Kidney tubule cell (primary cell): ENCODE data around the gene TMEM204.

Source experiments
- DNase-seq: peaks from one replicate; pipeline ENCODE4 v3.0.0-alpha.2; 2018; ENCODE audit warnings: low spot score

The TMEM204 gene

GRCh38 chr16:1499756-1500464, 33.6 kb upstream of the TMEM204 start:
- DNase-seq: no peak

DNA sequence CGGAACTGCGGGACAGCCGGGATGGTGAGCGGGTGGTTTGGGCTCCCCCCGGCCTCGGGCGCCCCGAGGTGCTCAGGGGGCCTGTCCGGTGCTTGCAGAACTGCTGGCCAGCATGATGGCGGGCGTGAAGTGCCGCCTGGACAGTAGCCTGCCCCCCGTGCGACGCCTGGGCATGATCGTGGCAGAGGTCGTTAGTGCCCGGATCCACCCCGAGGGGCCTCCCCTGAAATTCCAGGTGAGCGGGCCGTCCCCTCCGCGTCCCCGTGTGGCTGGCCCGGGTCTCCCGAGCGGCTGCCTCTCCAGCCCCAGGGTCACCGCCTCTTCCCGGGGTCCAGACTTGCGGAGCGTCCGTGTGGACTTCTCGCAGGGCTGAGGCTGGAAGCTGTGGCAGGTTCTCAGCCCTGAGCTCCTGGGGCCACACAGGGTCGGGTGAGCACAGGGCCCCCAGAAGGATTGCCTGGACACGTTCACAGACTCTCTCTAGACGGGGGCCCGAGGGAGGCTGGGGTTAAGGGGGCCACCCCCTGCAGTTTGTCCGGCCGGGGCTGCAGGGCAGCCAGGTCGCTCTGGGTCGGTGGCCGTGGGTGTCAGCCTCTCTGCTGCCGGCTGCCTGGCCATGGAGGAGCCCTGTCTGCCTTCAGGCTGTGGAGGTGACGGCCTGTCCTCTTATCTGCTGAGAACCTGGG, 32.9 kb upstream of the TMEM204 start:
- DNase-seq: no peak

DNA sequence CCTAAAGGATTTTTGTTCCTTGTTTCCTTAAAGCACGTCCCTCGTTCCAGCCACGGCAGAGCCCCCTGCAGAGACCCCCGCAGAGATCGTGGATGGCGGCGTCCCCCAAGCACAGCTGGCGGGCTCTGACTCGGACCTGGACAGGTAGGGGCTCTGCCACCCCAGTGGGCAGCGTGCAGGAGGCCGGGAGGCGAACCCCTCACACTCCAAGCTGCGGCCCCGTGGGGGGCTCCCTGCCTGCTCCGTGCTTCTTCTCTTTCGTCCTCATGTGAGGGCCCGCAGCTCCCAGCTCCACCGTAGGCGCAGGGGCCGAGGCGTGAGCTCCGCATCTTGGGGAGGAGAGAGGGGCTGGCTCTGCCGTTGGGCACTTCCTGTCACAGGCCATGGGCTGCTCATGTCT, 31.8 kb upstream of the TMEM204 start:
- DNase-seq: no peak

DNA sequence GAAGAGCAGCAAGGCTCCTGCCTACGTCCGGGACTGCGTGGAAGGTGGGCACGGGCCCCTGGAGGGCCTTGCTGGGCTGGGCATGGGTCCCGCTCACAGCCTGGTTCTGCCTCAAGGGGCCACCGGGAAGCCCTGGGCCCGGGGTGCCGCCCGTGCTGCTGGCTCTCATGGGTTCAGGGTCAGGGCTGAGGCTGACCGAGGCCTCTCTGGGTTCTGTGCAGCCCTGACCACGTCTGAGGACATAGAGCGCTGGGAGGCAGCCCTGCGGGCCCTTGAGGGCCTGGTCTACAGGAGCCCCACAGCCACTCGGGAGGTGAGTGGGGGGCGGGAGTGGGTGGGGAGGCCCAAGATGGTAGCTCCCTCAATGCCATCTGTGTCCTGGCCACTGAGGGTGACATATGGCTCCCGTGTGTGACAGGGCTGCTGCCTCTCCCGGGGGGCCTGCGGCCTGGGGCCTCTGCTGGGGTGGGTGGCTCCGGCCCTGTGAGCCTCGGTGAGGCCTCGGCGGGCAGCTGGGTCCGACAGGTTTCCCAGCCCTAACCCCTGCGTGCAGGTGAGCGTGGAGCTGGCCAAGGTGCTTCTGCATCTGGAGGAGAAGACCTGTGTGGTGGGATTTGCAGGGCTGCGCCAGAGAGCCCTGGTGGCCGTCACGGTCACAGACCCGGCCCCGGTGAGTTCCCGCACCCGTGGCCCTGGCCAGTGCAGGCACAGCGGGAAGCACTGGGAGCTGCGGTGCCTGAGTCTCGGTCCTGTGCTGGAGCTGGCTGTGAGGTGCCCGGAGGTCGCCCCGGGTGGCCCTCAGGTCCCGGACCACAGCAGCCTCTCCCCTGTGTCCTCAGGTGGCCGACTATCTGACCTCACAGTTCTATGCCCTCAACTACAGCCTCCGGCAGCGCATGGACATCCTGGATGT, 31.1 kb upstream of the TMEM204 start:
- DNase-seq: no peak

GRCh38 chr16:1503110-1503955, 30.1 kb upstream of the TMEM204 start:
- DNase-seq: no peak

GRCh38 chr16:1505073-1505844, 28.2 kb upstream of the TMEM204 start:
- no peak for DNase-seq

DNA sequence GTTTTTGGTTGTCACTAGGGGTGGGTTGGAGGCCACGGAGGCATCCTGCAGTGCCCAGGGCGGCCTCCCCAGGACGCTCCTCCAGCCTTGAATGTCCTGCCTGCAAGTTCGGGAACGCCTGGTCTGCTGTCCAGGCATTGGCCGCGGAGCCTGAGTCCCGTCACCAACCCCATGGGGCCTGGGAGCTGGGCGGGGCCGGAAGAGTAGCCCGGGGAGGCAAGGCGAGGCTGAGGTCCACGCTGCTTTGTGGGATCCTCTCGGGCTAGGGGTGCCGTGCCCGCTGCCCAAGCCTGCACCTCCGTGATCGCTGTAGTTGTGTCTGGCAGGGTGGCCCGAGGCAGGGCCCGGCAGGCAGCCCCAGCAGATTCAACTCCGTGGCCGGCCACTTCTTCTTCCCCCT, 27.6 kb upstream of the TMEM204 start:
- no peak for DNase-seq

DNA sequence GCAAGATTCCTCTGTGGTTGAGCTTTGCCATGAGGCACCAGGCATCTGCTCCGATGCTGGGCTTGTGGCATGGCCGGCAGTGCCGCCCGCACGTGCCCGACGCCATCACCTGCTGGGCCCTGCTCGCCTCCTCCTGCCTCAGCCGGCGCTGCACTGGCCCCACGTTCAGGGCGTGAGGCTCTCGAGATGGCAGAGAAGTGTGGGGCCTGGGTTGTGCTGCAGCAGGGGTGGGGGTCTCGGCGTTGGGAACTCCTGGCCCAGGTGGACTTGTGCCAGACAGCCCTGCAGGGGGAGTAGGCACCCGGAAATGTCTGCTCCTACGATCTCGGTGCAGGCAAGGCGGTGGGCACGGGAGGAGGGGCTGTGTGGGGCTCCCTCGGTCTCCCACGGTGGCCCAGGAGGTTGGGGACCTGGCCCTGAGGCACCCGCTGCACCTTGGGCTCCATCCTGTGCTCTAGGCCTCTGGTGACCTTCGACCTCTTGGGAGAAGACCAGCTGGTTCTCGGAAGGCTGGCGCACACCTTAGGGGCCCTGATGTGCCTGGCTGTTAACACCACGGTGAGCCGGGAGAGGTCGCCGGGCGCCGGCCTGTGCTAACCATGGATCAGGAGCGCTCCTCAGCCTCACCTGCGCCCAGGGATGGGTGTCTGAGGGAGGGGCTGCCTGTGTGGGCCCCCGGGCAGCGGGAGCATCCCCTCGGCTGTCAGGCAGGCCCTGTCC, 26.8 kb upstream of the TMEM204 start:
- no peak for DNase-seq

- no peak for DNase-seq
These were observed 24.8 kb upstream of the TMEM204 start for GRCh38 chr16:1508494-1509187.

DNA sequence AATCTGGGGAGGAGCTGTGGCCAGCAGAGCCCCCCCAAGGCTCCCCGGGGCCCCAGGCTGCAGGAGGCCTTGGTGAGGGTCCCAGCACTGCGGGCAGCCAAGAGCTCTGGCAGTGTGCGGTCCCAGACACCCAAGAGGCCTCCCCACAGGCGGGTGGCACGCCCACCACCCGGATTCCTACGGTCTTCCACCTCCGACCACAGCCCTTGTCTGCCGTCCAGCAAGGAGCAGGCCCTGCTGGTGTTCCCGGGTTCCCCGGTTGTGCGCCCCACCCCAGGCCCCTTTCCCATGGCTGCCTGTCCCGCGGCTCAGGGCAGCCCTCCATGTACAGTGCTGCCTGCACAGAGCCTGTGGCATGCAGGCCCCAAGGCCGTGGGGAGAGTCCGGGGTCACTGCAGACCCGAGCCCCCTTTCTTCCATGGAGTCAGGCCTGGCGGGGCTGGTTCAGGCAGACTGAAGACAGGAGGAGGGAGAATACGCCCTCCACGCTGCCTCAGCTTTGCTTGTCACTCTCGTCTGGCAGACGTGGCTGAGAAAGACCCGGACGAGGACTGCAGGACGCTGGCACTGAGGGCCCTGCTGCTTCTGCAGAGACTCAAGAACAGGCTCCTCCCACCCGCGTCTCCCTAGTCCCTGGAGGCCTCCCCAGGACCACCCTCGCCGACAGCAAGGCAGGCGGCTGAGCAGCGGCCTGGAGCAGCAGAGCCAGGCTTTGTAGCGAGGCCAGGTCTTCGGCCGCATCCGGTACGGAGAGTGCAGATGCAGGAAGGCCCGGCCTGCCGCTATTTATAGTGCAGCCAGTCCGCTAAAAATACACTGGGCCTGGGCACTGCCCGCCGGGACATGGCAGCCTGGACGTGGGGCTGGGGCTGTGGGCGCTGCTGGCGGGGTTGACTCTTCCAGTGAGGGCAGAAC, 23.9 kb upstream of the TMEM204 start:
- DNase-seq: no peak

GRCh38 chr16:1510272-1510671, 23.2 kb upstream of the TMEM204 start:
- no peak for DNase-seq

GRCh38 chr16:1510941-1511351, 22.5 kb upstream of the TMEM204 start:
- DNase-seq: no peak

DNA sequence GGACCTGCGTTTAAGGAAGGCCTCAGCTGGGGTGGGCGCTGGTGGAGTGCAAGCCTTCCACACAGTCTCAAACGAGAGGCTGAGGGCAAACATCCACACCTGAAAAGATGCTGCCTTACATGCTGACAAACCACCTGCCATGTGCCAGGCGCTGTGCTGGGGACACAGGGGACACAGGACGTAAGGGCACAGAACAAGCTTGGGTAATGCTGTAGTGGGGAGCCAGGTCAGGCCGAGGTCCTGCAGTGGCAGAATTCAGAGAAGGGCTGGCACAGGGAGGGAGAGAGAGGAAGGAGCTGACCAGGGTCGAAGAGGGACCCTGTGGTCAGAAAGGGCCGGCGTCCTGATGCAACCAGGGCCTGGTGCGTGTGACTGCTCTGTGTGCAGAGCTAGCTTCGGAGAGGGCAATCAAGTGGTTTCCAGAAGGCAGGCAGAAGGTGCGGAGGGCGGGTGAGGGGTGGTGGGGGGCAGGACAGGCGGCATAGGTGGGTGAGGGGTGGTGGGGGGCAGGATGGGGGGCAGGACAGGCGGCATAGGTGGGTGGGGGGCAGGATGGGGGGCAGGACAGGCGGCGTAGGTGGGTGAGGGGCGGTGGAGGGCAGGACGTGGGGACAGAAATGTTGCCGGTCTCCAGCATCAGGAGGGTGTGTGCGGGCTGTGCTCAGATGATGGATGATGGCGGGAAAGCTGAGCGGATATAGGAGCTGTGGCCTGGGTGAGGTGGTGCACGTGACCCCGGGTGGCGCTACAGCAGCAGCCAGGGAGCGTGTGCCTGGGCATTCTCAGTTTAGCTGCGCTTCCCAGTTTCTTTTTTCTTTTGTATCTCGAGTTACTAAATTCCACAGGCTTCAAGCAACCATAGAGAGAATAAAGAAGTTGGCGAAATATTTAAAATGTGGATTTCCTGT, 21.6 kb upstream of the TMEM204 start:
- no peak for DNase-seq

DNA sequence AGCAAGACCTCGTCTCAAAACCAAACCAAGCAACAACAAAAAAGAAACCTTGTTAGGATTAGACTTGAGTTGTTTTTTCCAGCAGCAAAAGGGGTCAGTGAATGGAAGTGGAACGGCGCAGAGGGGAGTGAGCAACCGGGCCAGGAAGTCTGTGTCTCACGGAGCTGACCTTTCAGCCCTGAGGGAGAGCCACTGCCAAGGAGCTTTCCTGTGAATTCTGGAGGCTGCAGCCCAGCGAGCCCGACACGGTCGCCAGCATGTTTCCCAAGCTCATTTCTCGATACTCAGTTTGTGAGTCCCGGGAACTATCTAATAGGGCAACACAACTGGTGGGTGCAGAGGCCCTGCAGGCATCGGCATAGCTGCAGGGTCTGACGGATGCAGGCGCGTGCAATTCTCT, 20.7 kb upstream of the TMEM204 start:
- no peak for DNase-seq

- DNase-seq: no peak
These were observed 19.0 kb upstream of the TMEM204 start for GRCh38 chr16:1514507-1514906.

DNA sequence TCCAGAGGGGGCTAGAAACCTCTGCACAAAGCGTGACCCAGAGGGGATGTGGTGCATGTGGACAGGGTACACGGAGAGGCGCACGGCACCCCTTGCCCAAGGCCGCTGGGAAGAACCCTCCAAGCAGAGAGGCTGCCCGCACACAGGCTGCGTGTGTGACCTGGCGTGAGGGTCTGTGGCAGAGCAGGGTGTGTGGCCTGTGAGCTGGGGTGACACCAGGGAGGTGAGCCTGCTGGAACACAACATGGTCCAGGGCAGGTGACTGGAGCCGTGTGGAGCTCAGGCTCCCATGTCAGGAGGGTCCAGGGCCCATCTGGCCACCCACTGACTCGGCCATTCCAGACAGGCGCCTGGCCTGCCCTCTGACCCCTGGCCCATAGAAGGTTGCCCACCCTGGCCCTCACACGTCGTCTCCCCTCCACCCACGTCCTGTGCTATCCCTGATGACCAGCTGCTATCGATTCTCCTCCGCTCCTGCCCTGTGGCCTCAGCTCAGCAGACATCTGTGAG, 14.8 kb upstream of the TMEM204 start:
- no peak for DNase-seq

DNA sequence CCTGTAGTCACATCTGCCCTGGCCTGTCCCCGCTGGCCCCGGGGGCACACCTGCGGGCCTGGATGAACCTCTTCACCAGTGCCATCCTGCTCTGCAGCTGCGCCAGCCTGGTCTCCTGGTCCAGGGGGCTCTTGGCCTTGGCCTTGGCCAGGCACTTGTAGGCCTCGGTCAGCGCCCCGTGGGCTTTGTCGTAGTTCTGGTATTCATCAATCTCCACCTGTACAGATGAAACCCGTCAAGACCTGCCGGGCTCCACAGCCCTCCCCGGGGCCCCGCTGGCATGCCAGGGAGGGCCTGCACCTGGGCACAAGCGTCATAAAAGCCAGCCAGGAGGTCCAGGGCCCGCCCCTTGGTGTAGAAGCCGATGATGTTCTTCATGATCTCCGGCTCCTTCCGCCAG, 13.6 kb upstream of the TMEM204 start:
- no peak for DNase-seq
